Liver (tissue), 9 donors: ENCODE results near the gene OMP. TPM values are rescaled to one million over a fixed set of nuclear protein-coding genes. Genes with fewer than 3 reads are reported as not detected.

Experiments used
- DNase-seq: peaks from one replicate; pipeline ENCODE4 v3.0.0-alpha.2; 2017; ENCODE audit warnings: low spot score
- H3K27ac ChIP-seq, 2 donors: one replicate each; pipeline ENCODE4 v1.7.0; 2013; ENCODE audit warnings: inconsistent platforms in 2 of 2, low read length in 2 of 2, control low read depth in 1 of 2, low read depth in 1 of 2, mild to moderate bottlenecking in 1 of 2
- H3K27me3 ChIP-seq, 4 donors: one replicate each; pipeline versions ENCODE4 v1.6.1 to v1.7.0; 2013; ENCODE audit warnings: low read length in 3 of 4, inconsistent platforms in 1 of 4, mild to moderate bottlenecking in 1 of 4, moderate library complexity in 1 of 4; ENCODE audit not compliant: control insufficient read depth in 4 of 4, insufficient read depth in 4 of 4
- H3K36me3 ChIP-seq, 4 donors: one replicate each; pipeline versions ENCODE4 v1.6.1 to v1.7.0; 2013; ENCODE audit warnings: low read length in 3 of 4, mild to moderate bottlenecking in 3 of 4, low read depth in 1 of 4, moderate library complexity in 1 of 4; ENCODE audit not compliant: control insufficient read depth in 4 of 4, insufficient read depth in 3 of 4
- H3K4me1 ChIP-seq, 4 donors: one replicate each; pipeline versions ENCODE4 v1.6.1 to v1.7.0; 2013; ENCODE audit warnings: low read length in 3 of 4, mild to moderate bottlenecking in 3 of 4, moderate library complexity in 1 of 4; ENCODE audit not compliant: control insufficient read depth in 4 of 4, insufficient read depth in 4 of 4
- H3K4me3 ChIP-seq, 3 donors: one replicate each; pipeline versions ENCODE4 v1.6.1 to v1.7.0; 2013; ENCODE audit warnings: low read length in 3 of 3, control low read depth in 1 of 3, low read depth in 1 of 3, mild to moderate bottlenecking in 1 of 3
- H3K9ac ChIP-seq, 2 donors: one replicate each; pipeline ENCODE4 v1.7.0; 2013; ENCODE audit warnings: low read length in 2 of 2, mild to moderate bottlenecking in 2 of 2, moderate library complexity in 2 of 2, control low read depth in 1 of 2, low read depth in 1 of 2
- H3K9me3 ChIP-seq, 4 donors: one replicate each; pipeline versions ENCODE4 v1.6.1 to v1.7.0; 2013; ENCODE audit warnings: low read length in 3 of 4; ENCODE audit not compliant: control insufficient read depth in 4 of 4
- EGR1 ChIP-seq, 2 donors: IDR thresholded peaks; 2 replicates each; pipeline ENCODE4 v1.6.1; 2016 to 2018; ENCODE audit warnings: antibody characterized with exemption in 2 of 2, low read depth in 2 of 2
- FOXA1 ChIP-seq: IDR thresholded peaks from 2 replicates; pipeline ENCODE4 v1.6.1; 2016; ENCODE audit warnings: antibody characterized with exemption
- FOXA2 ChIP-seq: IDR thresholded peaks from 2 replicates; pipeline ENCODE4 v1.6.1; 2016; ENCODE audit warnings: antibody characterized with exemption
- HNF4G ChIP-seq: IDR thresholded peaks from 2 replicates; pipeline ENCODE4 v1.6.1; 2016; ENCODE audit warnings: antibody characterized with exemption
- RXRA ChIP-seq, 2 donors: IDR thresholded peaks; 2 replicates each; pipeline ENCODE4 v1.6.1; 2017 to 2018; ENCODE audit warnings: antibody characterized with exemption in 2 of 2, mild to moderate bottlenecking in 1 of 2
- SP1 ChIP-seq: IDR thresholded peaks from 2 replicates; pipeline ENCODE4 v1.6.1; 2018; ENCODE audit warnings: antibody characterized with exemption, mild to moderate bottlenecking
- ZBTB33 ChIP-seq: IDR thresholded peaks from 2 replicates; pipeline ENCODE4 v1.6.1; 2016; ENCODE audit warnings: antibody characterized with exemption
- WGBS: extraction: QIAGEN DNeasy Blood & Tissue Kit; methylation state at CpG from one replicate; pipeline ENCODE4 v1.1.7; 2013; 5-methylcytosine and 5-hydroxymethylcytosine counted together
- polyA plus RNA-seq, 2 donors: library from polyadenylated mRNA; stranded (reverse) in 1 of 2; unstranded in 1 of 2; fragments of 200-250 nt in 1 of 2; fragments of >200 nt in 1 of 2; fragmentation: Nextera tagmentation in 1 of 2; extraction: Ambion mirVana in 1 of 2; gene quantifications; one replicate each; pipeline versions ENCODE4 v1.2.1 to v1.2.3, GENCODE V29; 2013 to 2015
- total RNA-seq, 2 donors: library from RNA; depleted of rRNA; stranded (reverse); fragments of >200 nt; gene quantifications; one replicate each; pipeline ENCODE4 v1.2.3, GENCODE V29; 2014
- TF ChIP-seq, protein P1 (sequence below): fragments of 150-350 bp; IDR thresholded peaks from 2 replicates; pipeline ENCODE4 v1.5.1; 2017; ENCODE audit warnings: improper control_type of control experiment, low read depth, low read length; ENCODE audit not compliant: missing input control
- TF ChIP-seq, protein P2 (sequence below): IDR thresholded peaks from 2 replicates; pipeline ENCODE4 v1.6.1; 2016; ENCODE audit warnings: antibody characterized with exemption
- TF ChIP-seq, protein P3 (sequence below): IDR thresholded peaks from 2 replicates; pipeline ENCODE4 v1.6.1; 2016; ENCODE audit warnings: antibody characterized with exemption, mild to moderate bottlenecking
- donor health status: healthy.
- donor health status: healthy.
- donor health status: healthy.
- donor health status: healthy.
- donor health status: healthy.

OMP gene
- total and polyA plus RNA-seq, 4 donors, result 0.24 to 0.75 (median 0.65) TPM; not detected in 1

DNA sequence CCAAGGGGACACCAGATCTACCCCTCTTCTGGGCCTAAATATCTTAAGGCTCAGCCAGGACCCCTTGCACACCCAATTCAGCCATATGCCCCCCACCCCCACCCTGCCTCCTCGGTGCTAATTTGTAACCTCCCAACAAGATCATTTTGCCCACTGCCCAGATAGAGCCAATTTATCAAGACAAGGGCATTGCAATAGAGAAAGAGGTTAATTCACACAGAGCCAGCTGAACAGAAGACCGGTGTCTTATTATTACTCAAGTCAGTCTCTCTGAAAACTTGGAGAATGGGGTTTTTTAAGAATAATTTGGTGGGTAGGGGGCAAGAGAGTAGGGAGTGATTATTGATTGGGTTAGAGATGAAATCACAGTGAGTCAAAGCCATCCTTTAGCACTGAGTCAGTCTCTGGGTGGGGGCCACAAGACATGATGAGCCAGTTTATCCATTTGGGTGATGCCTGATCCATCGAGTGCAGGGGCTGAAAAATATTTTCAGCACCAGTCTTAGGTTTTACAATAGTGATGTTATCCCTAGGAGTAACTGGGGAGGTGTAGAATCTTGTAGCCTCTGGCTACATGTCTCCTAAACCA is 45.7 kb upstream of the OMP start:
- TF ChIP-seq, protein P1, sequence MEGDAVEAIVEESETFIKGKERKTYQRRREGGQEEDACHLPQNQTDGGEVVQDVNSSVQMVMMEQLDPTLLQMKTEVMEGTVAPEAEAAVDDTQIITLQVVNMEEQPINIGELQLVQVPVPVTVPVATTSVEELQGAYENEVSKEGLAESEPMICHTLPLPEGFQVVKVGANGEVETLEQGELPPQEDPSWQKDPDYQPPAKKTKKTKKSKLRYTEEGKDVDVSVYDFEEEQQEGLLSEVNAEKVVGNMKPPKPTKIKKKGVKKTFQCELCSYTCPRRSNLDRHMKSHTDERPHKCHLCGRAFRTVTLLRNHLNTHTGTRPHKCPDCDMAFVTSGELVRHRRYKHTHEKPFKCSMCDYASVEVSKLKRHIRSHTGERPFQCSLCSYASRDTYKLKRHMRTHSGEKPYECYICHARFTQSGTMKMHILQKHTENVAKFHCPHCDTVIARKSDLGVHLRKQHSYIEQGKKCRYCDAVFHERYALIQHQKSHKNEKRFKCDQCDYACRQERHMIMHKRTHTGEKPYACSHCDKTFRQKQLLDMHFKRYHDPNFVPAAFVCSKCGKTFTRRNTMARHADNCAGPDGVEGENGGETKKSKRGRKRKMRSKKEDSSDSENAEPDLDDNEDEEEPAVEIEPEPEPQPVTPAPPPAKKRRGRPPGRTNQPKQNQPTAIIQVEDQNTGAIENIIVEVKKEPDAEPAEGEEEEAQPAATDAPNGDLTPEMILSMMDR, result no peak
- TF ChIP-seq FOXA1, result no peak
- Histone ChIP-seq H3K36me3 (no peaks in the 10 kb centered on the region), H3K27ac (no peak overlapping the region), H3K9ac (no peak overlapping the region), H3K27me3 (no peaks in the 10 kb centered on the region), H3K9me3 (peaks cover 0 to 8% (median under 1%) of the 10 kb centered on the region in 4 donors), H3K4me1 (peaks cover 7 to 27% (median 15%) of the 10 kb centered on the region in 4 donors), H3K4me3 (no peak overlapping the region)
- 75% methylated on average over 3 of the region's 3 CpGs for WGBS
- DNase-seq, result no peak

DNA sequence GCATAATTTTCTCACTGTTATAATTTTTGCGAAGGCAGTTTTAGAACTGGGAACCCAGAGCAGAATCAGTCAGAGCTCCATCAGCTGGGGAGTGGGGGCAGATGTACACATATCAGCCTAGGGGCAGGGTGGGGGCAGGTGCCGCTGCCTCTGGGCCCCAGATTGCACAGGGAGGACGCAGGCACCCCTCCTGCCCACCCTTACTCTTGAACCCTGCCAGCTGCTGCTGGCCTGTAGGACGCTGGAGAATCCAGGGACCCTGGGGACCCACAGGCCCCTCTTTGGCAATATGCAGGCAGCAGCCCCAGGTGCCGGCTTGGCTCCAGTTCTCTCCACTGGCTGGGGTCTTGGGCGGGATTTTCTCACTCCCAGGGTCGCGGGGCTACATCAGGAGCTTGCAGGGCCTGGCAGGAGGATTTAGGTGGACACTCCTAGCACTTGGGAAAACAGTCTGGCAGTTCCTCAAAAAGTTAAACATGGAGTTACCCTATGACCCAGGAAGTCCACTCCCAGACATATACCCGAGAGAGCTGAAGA is 44.6 kb upstream of the OMP start:
- Histone ChIP-seq H3K9ac (no peak overlapping the region), H3K36me3 (no peaks in the 10 kb centered on the region), H3K4me3 (no peak overlapping the region), H3K9me3 (peaks cover 0 to 8% (median under 1%) of the 10 kb centered on the region in 4 donors), H3K27ac (no peak overlapping the region), H3K27me3 (no peaks in the 10 kb centered on the region), H3K4me1 (peaks cover 7 to 27% (median 16%) of the 10 kb centered on the region in 4 donors)
- TF ChIP-seq, protein P2, sequence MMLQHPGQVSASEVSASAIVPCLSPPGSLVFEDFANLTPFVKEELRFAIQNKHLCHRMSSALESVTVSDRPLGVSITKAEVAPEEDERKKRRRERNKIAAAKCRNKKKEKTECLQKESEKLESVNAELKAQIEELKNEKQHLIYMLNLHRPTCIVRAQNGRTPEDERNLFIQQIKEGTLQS, result no peak
- TF ChIP-seq FOXA2, result no peak
- no peak for DNase-seq
- WGBS, result 83% methylated on average over 9 of the region's 9 CpGs

DNA sequence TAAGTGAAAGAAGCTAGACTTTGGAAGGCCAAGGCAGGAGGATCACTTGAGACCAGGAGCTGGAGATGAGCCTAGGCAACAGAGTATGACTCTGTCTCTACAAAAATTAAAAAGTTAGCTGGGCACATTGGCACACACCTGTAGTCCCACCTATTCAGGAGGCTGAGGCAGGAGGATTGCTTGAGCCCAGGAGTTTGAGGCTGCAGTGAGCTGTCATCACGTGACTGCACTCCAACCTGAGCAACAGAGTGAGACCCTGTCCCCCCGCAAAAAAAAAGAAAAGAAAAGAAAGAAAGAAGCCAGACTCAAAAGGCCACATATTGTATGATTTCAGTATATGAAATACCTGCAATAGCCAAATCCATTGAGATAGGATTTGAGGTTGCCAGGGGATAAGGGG is 43.7 kb upstream of the OMP start:
- TF ChIP-seq, protein P3, sequence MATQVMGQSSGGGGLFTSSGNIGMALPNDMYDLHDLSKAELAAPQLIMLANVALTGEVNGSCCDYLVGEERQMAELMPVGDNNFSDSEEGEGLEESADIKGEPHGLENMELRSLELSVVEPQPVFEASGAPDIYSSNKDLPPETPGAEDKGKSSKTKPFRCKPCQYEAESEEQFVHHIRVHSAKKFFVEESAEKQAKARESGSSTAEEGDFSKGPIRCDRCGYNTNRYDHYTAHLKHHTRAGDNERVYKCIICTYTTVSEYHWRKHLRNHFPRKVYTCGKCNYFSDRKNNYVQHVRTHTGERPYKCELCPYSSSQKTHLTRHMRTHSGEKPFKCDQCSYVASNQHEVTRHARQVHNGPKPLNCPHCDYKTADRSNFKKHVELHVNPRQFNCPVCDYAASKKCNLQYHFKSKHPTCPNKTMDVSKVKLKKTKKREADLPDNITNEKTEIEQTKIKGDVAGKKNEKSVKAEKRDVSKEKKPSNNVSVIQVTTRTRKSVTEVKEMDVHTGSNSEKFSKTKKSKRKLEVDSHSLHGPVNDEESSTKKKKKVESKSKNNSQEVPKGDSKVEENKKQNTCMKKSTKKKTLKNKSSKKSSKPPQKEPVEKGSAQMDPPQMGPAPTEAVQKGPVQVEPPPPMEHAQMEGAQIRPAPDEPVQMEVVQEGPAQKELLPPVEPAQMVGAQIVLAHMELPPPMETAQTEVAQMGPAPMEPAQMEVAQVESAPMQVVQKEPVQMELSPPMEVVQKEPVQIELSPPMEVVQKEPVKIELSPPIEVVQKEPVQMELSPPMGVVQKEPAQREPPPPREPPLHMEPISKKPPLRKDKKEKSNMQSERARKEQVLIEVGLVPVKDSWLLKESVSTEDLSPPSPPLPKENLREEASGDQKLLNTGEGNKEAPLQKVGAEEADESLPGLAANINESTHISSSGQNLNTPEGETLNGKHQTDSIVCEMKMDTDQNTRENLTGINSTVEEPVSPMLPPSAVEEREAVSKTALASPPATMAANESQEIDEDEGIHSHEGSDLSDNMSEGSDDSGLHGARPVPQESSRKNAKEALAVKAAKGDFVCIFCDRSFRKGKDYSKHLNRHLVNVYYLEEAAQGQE, result no peak
- TF ChIP-seq SP1, result no peak
- no peak for TF ChIP-seq HNF4G
- no peak for TF ChIP-seq EGR1 (IDR thresholded peaks at IDR 0.05; ENCODE audit: low read depth in 2 of 2)
- no peak for TF ChIP-seq ZBTB33
- TF ChIP-seq, protein P2, result no peak
- TF ChIP-seq RXRA (IDR thresholded peaks at IDR 0.05), result no peak
- H3K36me3 ChIP-seq, result no peaks in the 10 kb centered on the region
- DNase-seq, result no peak
- H3K27ac ChIP-seq, result no peak overlapping the region
- 86% methylated on average over 2 of the region's 2 CpGs for WGBS
- H3K27me3 ChIP-seq, result no peaks in the 10 kb centered on the region
- H3K4me1 ChIP-seq, result peaks cover 7 to 33% (median 18%) of the 10 kb centered on the region in 4 donors
- no peak overlapping the region for H3K9ac ChIP-seq
- peaks cover 0 to 8% (median under 1%) of the 10 kb centered on the region in 4 donors for H3K9me3 ChIP-seq
- H3K4me3 ChIP-seq, result no peak overlapping the region
